Right lobe of liver (tissue), 6 donors: ENCODE measurements around the gene CSNK1D. TPM values are rescaled to one million over a fixed set of nuclear protein-coding genes. Genes with fewer than 3 reads are reported as not detected.
"Not testable (repeated sequence)": the region's sequence is repeated elsewhere in the genome, so short reads cannot be mapped to it uniquely, and the experiment has no call there.

ENCODE experiments used
- ATAC-seq, 4 donors: fragments of 200-7000 bp; cut with Tn5 transposase; one replicate each; pipeline ENCODE4 v1.9.1; 2020; ENCODE audit warnings: mild to moderate bottlenecking in 4 of 4, moderate library complexity in 4 of 4
- DNase-seq, 3 donors: peaks; one replicate each; pipeline ENCODE4 v3.0.0-alpha.2; 2020
- H3K27ac ChIP-seq, 3 donors: fragments of 200-600 bp; one replicate each; pipeline ENCODE4 v1.8.0; 2022
- H3K27me3 ChIP-seq, 2 donors: fragments of 200-600 bp; one replicate each; pipeline ENCODE4 v1.8.0; 2022
- H3K36me3 ChIP-seq, 4 donors: fragments of 200-600 bp; sonication (generic) in 1 of 4; one replicate each; pipeline versions ENCODE4 v1.5.1 to v1.8.0; 2017 to 2022; ENCODE audit warnings: control low read depth in 1 of 4
- H3K4me1 ChIP-seq, 4 donors: fragments of 200-600 bp; sonication (generic) in 1 of 4; one replicate each; pipeline versions ENCODE4 v1.5.1 to v1.8.0; 2017 to 2022; ENCODE audit warnings: control low read depth in 1 of 4
- H3K4me3 ChIP-seq, 3 donors: fragments of 200-600 bp; one replicate each; pipeline ENCODE4 v1.8.0; 2022
- H3K9me3 ChIP-seq, 4 donors: fragments of 200-600 bp; sonication (generic) in 1 of 4; one replicate each; pipeline versions ENCODE4 v1.5.1 to v1.8.0; 2017 to 2022; ENCODE audit warnings: control low read depth in 1 of 4
- CTCF ChIP-seq, 4 donors: fragments of 200-600 bp in 3 of 4; fragments of 450-650 bp in 1 of 4; IDR thresholded peaks; one replicate each; pipeline versions ENCODE4 v1.5.1 to v1.8.0; 2016 to 2022; ENCODE audit warnings: antibody characterized with exemption in 4 of 4, mild to moderate bottlenecking in 2 of 4
- POLR2A ChIP-seq: fragments of 450-650 bp; IDR thresholded peaks from one replicate; pipeline ENCODE4 v1.6.1; 2017; ENCODE audit warnings: antibody characterized with exemption, mild to moderate bottlenecking
- WGBS: methylation state at CpG from one replicate; pipeline ENCODE4 v1.1.6; 2018; ENCODE audit warnings: low coverage, low lambda C conversion rate; ENCODE audit not compliant: insufficient coverage; ENCODE audit errors: missing lambda C conversion rate; 5-methylcytosine and 5-hydroxymethylcytosine counted together
- intact Hi-C, 2 donors: fragments of 100-400 bp; cut with DNase I; formaldehyde crosslinking; loops; one replicate each; pipeline versions ENCODE4 v1.11.2 to v1.14.1; 2022
- microRNA-seq, 2 donors: library from miRNA; unstranded; fragments of <30 nt; microRNA quantifications; one replicate each; pipeline ENCODE4, GENCODE V29; 2019 to 2020
- total RNA-seq, 6 experiments: library from RNA; depleted of rRNA in 2 of 6; stranded (reverse); fragments of >200 nt in 2 of 6; fragmentation: NEBNext Ultra II Directional in 3 of 6; extraction: Animal tissue kit (Norgen Biotek cat#: 25700) in 3 of 6; gene quantifications; one replicate each; pipeline versions ENCODE4 v1.1.0 to v1.2.4, GENCODE V29; 2016 to 2023
- donor health status: DM: no; HTN: yes; CAD: no.
- donor health status: DM: no; HTN: no; CAD: no.
- donor health status: DM: no; HTN: no; CAD: no.
- donor health status: DM: no; HTN: yes; CAD: no.
- donor health status: DM: no; HTN: yes; CAD: no.

CSNK1D gene
- total RNA-seq, 6 experiments from 2014 or later, result 32.7 to 73.0 (median 45.9) TPM

DNA sequence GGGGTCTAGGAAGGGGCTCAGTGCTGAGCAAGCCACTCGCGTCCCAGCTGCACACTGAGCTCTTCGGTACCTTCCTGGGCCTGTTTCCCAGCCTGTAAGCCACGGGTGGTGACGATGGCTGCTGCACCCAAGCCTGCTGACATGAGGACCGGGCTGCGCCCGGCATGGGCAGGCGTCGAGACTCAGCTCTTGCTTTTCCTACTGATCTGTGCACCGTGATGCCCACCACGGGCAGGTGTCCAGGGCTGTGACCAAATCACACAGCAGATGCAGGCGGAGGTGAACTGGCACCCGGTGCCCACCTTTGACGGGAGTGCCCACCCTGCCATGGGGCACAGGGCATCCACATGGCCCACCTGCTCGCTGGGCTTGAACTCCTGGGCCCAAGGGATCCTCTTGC lies 78.7 kb downstream of the CSNK1D start:
- intact Hi-C loops, result loop anchor here in 1 of 2 donors (10.0 kb wide), 1 partner anchor 250 kb away; the partner anchor contains the start of gene MYADML2
- H3K36me3 ChIP-seq, result no peaks in the 10 kb centered on the region
- TF ChIP-seq POLR2A (no peak), CTCF (IDR thresholded peaks at IDR 0.05) (no peak)
- no peak overlapping the region for H3K27ac ChIP-seq
- ATAC-seq, result no peak
- DNase-seq, result no peak
- no peaks in the 10 kb centered on the region for H3K9me3 ChIP-seq
- whole genome bisulfite sequencing, result 100% methylated on average over 7 of the region's 16 CpGs
- no peak overlapping the region for H3K4me3 ChIP-seq
- H3K27me3 ChIP-seq, result no peaks in the 10 kb centered on the region
- no peaks in the 10 kb centered on the region for H3K4me1 ChIP-seq

DNA sequence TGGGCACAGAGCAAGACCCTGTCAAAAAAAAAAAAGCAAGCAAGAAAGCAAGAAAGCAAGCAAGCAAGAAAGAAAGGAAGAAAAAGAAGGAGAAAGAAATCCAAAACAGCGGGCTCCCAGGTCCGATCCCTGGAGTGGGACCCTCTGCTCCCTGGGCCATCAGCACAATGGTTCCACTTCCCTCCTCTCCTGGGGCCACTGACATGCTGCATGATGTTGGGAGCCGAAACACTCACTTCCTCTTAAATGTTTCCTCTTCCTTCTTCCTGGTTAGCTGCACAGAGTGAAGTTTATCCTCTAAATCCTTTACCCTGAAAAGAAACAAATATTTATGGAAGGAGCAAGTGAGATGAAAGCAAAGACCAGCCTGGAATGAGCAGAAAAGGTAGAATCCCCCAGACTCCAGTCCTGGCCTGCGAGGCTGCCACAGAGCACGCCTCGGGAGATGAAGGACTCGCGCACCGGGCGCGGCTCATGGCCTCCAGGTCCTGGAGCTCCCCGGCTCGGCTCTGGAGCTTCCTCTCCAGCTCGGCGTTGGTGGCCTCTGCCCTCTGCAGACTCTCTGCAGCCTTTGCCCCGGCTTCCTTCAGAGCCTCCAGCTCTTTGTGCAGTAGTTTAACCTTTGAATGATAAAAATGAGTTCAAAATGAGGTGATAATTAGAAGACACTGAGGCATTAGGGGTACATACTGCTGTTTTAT lies 79.8 kb downstream of the CSNK1D start:
- DNase-seq (no peak), ATAC-seq (peak; percentile 58 to 79 (median 72))
- peak overlapping the region in 1 of 3 donors; percentile 13 for H3K27ac ChIP-seq
- H3K4me3 ChIP-seq, result peak overlapping the region in 2 of 3 donors; percentile 9 to 13
- H3K4me1 ChIP-seq, result peaks cover 0 to 3% (median 0%) of the 10 kb centered on the region in 4 donors
- H3K27me3 ChIP-seq, result no peaks in the 10 kb centered on the region
- no peak for TF ChIP-seq POLR2A
- no peak for TF ChIP-seq CTCF (IDR thresholded peaks at IDR 0.05)
- H3K9me3 ChIP-seq, result no peaks in the 10 kb centered on the region
- H3K36me3 ChIP-seq, result no peaks in the 10 kb centered on the region
- intact Hi-C loops, result loop anchor here in 1 of 2 donors (10.0 kb wide), 1 partner anchor 249 kb away; the partner anchor contains the start of gene MYADML2
- WGBS, result 54% methylated on average over 6 of the region's 16 CpGs

- H3K27ac ChIP-seq, H3K4me3 ChIP-seq, H3K9me3 ChIP-seq, H3K4me1 ChIP-seq, ATAC-seq, DNase-seq, H3K27me3 ChIP-seq, H3K36me3 ChIP-seq: not testable (repeated sequence)
- intact Hi-C loops, result loop anchor here in 1 of 2 donors (10.0 kb wide), 1 partner anchor 248 kb away; the partner anchor contains the start of gene MYADML2
- WGBS, result 80% methylated on average over 5 of the region's 6 CpGs
These were observed 80.5 kb downstream of the CSNK1D start for GRCh38 chr17:82193050-82193449.

Small RNA genes lying within 50 kb of the gene (microRNA-seq; reads per million reads assigned to microRNA genes)
- 0 reads per million in 2 donors for gene MIR6787

Other genes starting within 250 kb of the CSNK1D start
- gene RAC3, start 242.0 kb downstream of the CSNK1D start, total RNA-seq, result 1 to 10 TPM; 3.4 to 9.0 (median 5.4) TPM
- gene DCXR, start 236.0 kb downstream of the CSNK1D start, total RNA-seq, result 1,000 to 10,000 TPM in 2 of 6 experiments, 100 to 1,000 TPM in 4; 389 to 1,607 (median 735) TPM
- gene RFNG, start 221.9 kb downstream of the CSNK1D start, total RNA-seq, result 10 to 100 TPM; 29.9 to 53.3 (median 43.7) TPM
- 10 to 100 TPM; 46.5 to 93.5 (median 62.1) TPM for gene GPS1, start 221.8 kb downstream of the CSNK1D start, total RNA-seq
- 100 to 1,000 TPM in 2 of 6 experiments, 10 to 100 TPM in 4; 61.8 to 115 (median 89.9) TPM for gene DUS1L, start 207.9 kb downstream of the CSNK1D start, total RNA-seq
- gene FASN, start 175.5 kb downstream of the CSNK1D start, total RNA-seq, result 100 to 1,000 TPM in 4 of 6 experiments, 10 to 100 TPM in 2; 76.5 to 290 (median 217) TPM
- 10 to 100 TPM; 10.1 to 37.4 (median 17.2) TPM for gene CCDC57, start 60.9 kb downstream of the CSNK1D start, total RNA-seq
- gene SLC16A3, start 44.7 kb downstream of the CSNK1D start, total RNA-seq, result 10 to 100 TPM in 2 of 6 experiments, 1 to 10 TPM in 4; 4.1 to 34.0 (median 7.3) TPM
- 1 to 10 TPM in 4 of 6 experiments, under 1 TPM in 2; 0.31 to 3.2 (median 1.3) TPM for gene CD7, start 43.9 kb upstream of the CSNK1D start, total RNA-seq
- 1 to 10 TPM; 3.9 to 7.4 (median 5.8) TPM for gene SECTM1, start 60.1 kb upstream of the CSNK1D start, total RNA-seq
- not detected for gene TEX19, start 85.5 kb upstream of the CSNK1D start, total RNA-seq
- gene UTS2R, start 98.1 kb upstream of the CSNK1D start, total RNA-seq, result not detected
- gene HEXD, start 144.6 kb upstream of the CSNK1D start, total RNA-seq, result 10 to 100 TPM in 5 of 6 experiments, 1 to 10 TPM in 1; 9.6 to 30.4 (median 20.2) TPM
- 10 to 100 TPM; 13.5 to 23.4 (median 16.2) TPM for gene OGFOD3, start 144.9 kb upstream of the CSNK1D start, total RNA-seq
- 10 to 100 TPM; 29.4 to 82.4 (median 46.4) TPM for gene CYBC1, start 177.1 kb upstream of the CSNK1D start, total RNA-seq
- gene NARF, start 185.0 kb upstream of the CSNK1D start, total RNA-seq, result 10 to 100 TPM in 5 of 6 experiments, 1 to 10 TPM in 1; 9.3 to 48.6 (median 21.8) TPM
- gene FOXK2, start 246.0 kb upstream of the CSNK1D start, total RNA-seq, result 10 to 100 TPM; 14.1 to 20.5 (median 16.1) TPM